Smooth muscle cell (in vitro differentiated cells): ENCODE measurements around the gene TM9SF1. TPM values are rescaled to one million over a fixed set of nuclear protein-coding genes. Genes with fewer than 3 reads are reported as not detected.
A peak's percentile ranks its signal among the peaks of the same experiment; 100 is the strongest.

ENCODE experiments used
- DNase-seq: peaks from one replicate; lab custom pipeline; 2025; ENCODE audit not compliant: unreplicated experiment; lab: John Stamatoyannopoulos, UW
- H2AFZ ChIP-seq: fragments of 200-600 bp; sonication (generic); 2 replicates; pipeline ENCODE4 v1.6.0; 2016; ENCODE audit warnings: antibody characterized with exemption, low read depth, mild to moderate bottlenecking
- H3F3A ChIP-seq: fragments of 200-600 bp; sonication (generic); 2 replicates; pipeline ENCODE4 v1.6.0; 2017; ENCODE audit warnings: antibody characterized with exemption, low read depth
- H3K27ac ChIP-seq: fragments of 200-600 bp; sonication (generic); 2 replicates; pipeline ENCODE4 v1.5.1; 2016; ENCODE audit warnings: low read depth, mild to moderate bottlenecking
- H3K27me3 ChIP-seq: fragments of 200-600 bp; sonication (generic); 2 replicates; pipeline ENCODE4 v1.6.1; 2016; ENCODE audit warnings: low read depth, mild to moderate bottlenecking
- H3K36me3 ChIP-seq: fragments of 200-600 bp; sonication (generic); 2 replicates; pipeline ENCODE4 v1.5.1; 2016; ENCODE audit warnings: low read depth
- H3K4me1 ChIP-seq: fragments of 200-600 bp; sonication (generic); 2 replicates; pipeline ENCODE4 v1.5.1; 2016; ENCODE audit warnings: low read depth
- H3K4me2 ChIP-seq: fragments of 200-600 bp; sonication (generic); 2 replicates; pipeline ENCODE4 v1.6.0; 2016; ENCODE audit warnings: mild to moderate bottlenecking
- H3K4me3 ChIP-seq: fragments of 200-600 bp; sonication (generic); 2 replicates; pipeline ENCODE4 v1.5.1; 2016; ENCODE audit warnings: mild to moderate bottlenecking
- H3K79me2 ChIP-seq: fragments of 200-600 bp; sonication (generic); 2 replicates; pipeline ENCODE4 v1.6.0; 2016; ENCODE audit warnings: low read depth, mild to moderate bottlenecking
- H3K9ac ChIP-seq: fragments of 200-600 bp; sonication (generic); 2 replicates; pipeline ENCODE4 v1.6.0; 2016; ENCODE audit warnings: low read depth
- H3K9me3 ChIP-seq: fragments of 200-600 bp; sonication (generic); replicated peaks from 2 replicates; pipeline ENCODE4 v1.5.1; 2016; ENCODE audit warnings: low read depth
- H4K20me1 ChIP-seq: fragments of 200-600 bp; sonication (generic); 2 replicates; pipeline ENCODE4 v1.6.0; 2016; ENCODE audit warnings: low read depth
- WGBS: methylation state at CpG from one replicate; pipeline ENCODE4 v1.1.7; 2016; ENCODE audit warnings: low lambda C conversion rate; 5-methylcytosine and 5-hydroxymethylcytosine counted together
- polyA plus RNA-seq: library from polyadenylated mRNA; unstranded; fragments of >200 nt; fragmentation: Nextera tagmentation; extraction: Ambion mirVana; gene quantifications from 2 replicates; pipeline ENCODE4 v1.2.1, GENCODE V29; 2016
- total RNA-seq: library from RNA; depleted of rRNA; stranded (reverse); fragments of >200 nt; gene quantifications from 2 replicates; pipeline ENCODE4 v1.2.3, GENCODE V29; 2014
- TF ChIP-seq, protein P1 (sequence below): fragments of 200-600 bp; sonication (generic); IDR thresholded peaks from 2 replicates; pipeline ENCODE4 v1.5.1; 2017; ENCODE audit warnings: borderline replicate concordance, mild to moderate bottlenecking, antibody characterized with exemption; ENCODE audit not compliant: insufficient read depth, poor library complexity, severe bottlenecking

The TM9SF1 gene
- total and polyA plus RNA-seq, 2 experiments from 2014 or later = 66.6 to 86.5 TPM

- DNase-seq = no peak
- Histone ChIP-seq H3K36me3 (no peaks in the 10 kb centered on the region), H3K9me3 (no peaks in the 10 kb centered on the region), H3K9ac (no peak overlapping the region), H4K20me1 (no peaks in the 10 kb centered on the region), H3F3A (peaks cover 14% of the 10 kb centered on the region), H3K27ac (peak overlapping the region; percentile 32), H3K4me3 (no peak overlapping the region), H3K79me2 (peaks cover 14% of the 10 kb centered on the region), H3K27me3 (no peaks in the 10 kb centered on the region), H3K4me2 (no peak overlapping the region), H3K4me1 (peaks cover 7% of the 10 kb centered on the region), H2AFZ (no peak overlapping the region)
- WGBS = 100% methylated on average over 4 of the region's 4 CpGs
- TF ChIP-seq, protein P1, sequence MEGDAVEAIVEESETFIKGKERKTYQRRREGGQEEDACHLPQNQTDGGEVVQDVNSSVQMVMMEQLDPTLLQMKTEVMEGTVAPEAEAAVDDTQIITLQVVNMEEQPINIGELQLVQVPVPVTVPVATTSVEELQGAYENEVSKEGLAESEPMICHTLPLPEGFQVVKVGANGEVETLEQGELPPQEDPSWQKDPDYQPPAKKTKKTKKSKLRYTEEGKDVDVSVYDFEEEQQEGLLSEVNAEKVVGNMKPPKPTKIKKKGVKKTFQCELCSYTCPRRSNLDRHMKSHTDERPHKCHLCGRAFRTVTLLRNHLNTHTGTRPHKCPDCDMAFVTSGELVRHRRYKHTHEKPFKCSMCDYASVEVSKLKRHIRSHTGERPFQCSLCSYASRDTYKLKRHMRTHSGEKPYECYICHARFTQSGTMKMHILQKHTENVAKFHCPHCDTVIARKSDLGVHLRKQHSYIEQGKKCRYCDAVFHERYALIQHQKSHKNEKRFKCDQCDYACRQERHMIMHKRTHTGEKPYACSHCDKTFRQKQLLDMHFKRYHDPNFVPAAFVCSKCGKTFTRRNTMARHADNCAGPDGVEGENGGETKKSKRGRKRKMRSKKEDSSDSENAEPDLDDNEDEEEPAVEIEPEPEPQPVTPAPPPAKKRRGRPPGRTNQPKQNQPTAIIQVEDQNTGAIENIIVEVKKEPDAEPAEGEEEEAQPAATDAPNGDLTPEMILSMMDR = no peak
Measured at GRCh38 chr14:24160499-24160849, 34.8 kb downstream of the TM9SF1 start.

DNA sequence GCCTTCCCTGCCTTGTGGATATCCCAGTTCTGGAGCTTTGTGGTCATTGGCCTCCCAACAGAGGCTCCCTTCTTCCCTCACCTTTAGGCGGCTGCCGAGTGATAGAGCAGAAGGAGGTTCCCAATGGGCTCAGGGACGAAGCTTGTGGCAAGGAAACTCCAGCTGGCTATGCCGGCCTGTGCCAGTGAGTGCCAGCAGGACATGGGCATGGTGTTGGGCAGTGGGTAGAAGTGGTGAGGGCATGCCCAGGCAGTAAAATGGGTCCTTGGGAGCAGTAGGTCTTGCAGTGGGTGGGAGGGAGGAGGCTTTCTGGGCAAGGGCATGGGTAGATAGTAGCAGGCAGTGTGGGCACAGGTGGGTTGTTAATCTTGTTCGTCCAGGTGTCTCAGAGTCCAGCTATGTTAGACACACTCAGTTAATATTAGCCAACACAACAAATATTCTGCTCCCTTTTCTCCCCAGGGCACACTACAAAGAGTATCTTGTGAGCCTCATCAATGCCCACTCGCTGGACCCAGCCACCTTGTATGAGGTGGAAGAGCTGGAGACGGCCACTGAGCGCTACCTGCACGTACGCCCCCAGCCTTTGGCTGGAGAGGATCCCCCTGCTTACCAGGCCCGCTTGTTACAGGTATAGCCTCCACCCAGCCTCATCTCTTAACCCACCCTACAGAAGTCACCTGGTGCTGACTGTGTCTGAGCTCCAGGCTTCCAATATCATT lies 35.3 kb downstream of the TM9SF1 start:
- TF ChIP-seq, protein P1 = no peak
- H2AFZ ChIP-seq = no peak overlapping the region
- DNase-seq = no peak
- no peaks in the 10 kb centered on the region for H4K20me1 ChIP-seq
- H3K9ac ChIP-seq = no peak overlapping the region
- peak overlapping the region; percentile 32 for H3K27ac ChIP-seq
- no peaks in the 10 kb centered on the region for H3K27me3 ChIP-seq
- H3K4me2 ChIP-seq = no peak overlapping the region
- H3K4me3 ChIP-seq = no peak overlapping the region
- peaks cover 14% of the 10 kb centered on the region for H3F3A ChIP-seq
- peaks cover 7% of the 10 kb centered on the region for H3K4me1 ChIP-seq
- H3K79me2 ChIP-seq = peaks cover 14% of the 10 kb centered on the region
- WGBS = 96% methylated on average over 11 of the region's 11 CpGs
- H3K36me3 ChIP-seq = no peaks in the 10 kb centered on the region
- no peaks in the 10 kb centered on the region for H3K9me3 ChIP-seq

DNA sequence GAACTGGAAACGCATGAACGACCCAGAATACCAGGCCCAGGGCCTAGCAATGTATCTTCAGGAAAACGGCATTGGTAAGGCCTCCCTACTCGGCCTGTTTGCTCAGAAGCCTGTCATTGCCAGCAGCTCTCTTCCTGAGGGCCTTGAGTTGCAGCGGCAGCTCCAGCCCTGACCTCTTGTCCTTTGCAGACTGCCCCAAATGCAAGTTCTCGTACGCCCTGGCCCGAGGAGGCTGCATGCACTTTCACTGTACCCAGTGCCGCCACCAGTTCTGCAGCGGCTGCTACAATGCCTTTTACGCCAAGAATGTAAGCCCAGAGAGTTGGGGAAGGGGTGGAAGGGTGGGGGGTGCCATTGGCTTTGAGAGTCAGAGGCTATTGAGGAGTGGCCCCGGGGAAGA lies 37.9 kb downstream of the TM9SF1 start:
- Histone ChIP-seq H3K27me3 (no peaks in the 10 kb centered on the region), H3K36me3 (no peaks in the 10 kb centered on the region), H3F3A (peaks cover 14% of the 10 kb centered on the region), H3K4me1 (peaks cover 7% of the 10 kb centered on the region), H3K79me2 (peaks cover 12% of the 10 kb centered on the region), H3K4me3 (no peak overlapping the region), H3K9ac (no peak overlapping the region), H4K20me1 (no peaks in the 10 kb centered on the region), H3K9me3 (no peaks in the 10 kb centered on the region), H3K27ac (no peak overlapping the region), H2AFZ (no peak overlapping the region), H3K4me2 (no peak overlapping the region)
- WGBS = 95% methylated on average over 12 of the region's 12 CpGs
- no peak for DNase-seq
- TF ChIP-seq, protein P1 = no peak

GRCh38 chr14:24156840-24157239 lies 38.4 kb downstream of the TM9SF1 start:
- H3K9ac ChIP-seq = no peak overlapping the region
- no peak overlapping the region for H3K4me3 ChIP-seq
- H2AFZ ChIP-seq = no peak overlapping the region
- H3K36me3 ChIP-seq = no peaks in the 10 kb centered on the region
- H3K27me3 ChIP-seq = no peaks in the 10 kb centered on the region
- WGBS = 100% methylated on average over 1 of the region's 1 CpG
- H3K4me2 ChIP-seq = no peak overlapping the region
- H3K4me1 ChIP-seq = peaks cover 4% of the 10 kb centered on the region
- no peak for DNase-seq
- no peak overlapping the region for H3K27ac ChIP-seq
- peaks cover 7% of the 10 kb centered on the region for H3K79me2 ChIP-seq
- peaks cover 14% of the 10 kb centered on the region for H3F3A ChIP-seq
- TF ChIP-seq, protein P1 = no peak
- H3K9me3 ChIP-seq = no peaks in the 10 kb centered on the region
- no peaks in the 10 kb centered on the region for H4K20me1 ChIP-seq
